Esophagus muscularis mucosa (tissue), 4 donors: Measurements from ENCODE around the gene GPRIN3. TPM values are rescaled to one million over a fixed set of nuclear protein-coding genes. Genes with fewer than 3 reads are reported as not detected.

Experiments used
- DNase-seq: peaks from one replicate; pipeline ENCODE4 v3.0.0-alpha.2; 2017; ENCODE audit errors: extremely low spot score
- H3K27ac ChIP-seq, 4 donors: fragments of 200-600 bp; sonication (generic); replicated peaks in 1 of 4; 1 replicate in 3 of 4; 2 replicates in 1 of 4; pipeline ENCODE4 v1.5.1; 2016 to 2019; ENCODE audit warnings: mild to moderate bottlenecking in 1 of 4
- H3K27me3 ChIP-seq, 4 donors: fragments of 200-600 bp; sonication (generic); one replicate each; pipeline versions ENCODE4 v1.5.1 to v1.6.0; 2016 to 2019
- H3K36me3 ChIP-seq, 4 donors: fragments of 200-600 bp; sonication (generic); one replicate each; pipeline ENCODE4 v1.5.1; 2016 to 2019
- H3K4me1 ChIP-seq, 4 donors: fragments of 200-600 bp; sonication (generic); one replicate each; pipeline ENCODE4 v1.5.1; 2016 to 2019
- H3K4me3 ChIP-seq, 4 donors: fragments of 200-600 bp; sonication (generic); 1 replicate in 2 of 4; 2 replicates in 2 of 4; pipeline ENCODE4 v1.5.1; 2016 to 2019; ENCODE audit warnings: mild to moderate bottlenecking in 4 of 4, moderate library complexity in 1 of 4
- H3K9me3 ChIP-seq, 4 donors: fragments of 200-600 bp; sonication (generic); 1 replicate in 3 of 4; 2 replicates in 1 of 4; pipeline ENCODE4 v1.5.1; 2016 to 2019
- EP300 ChIP-seq: sonication (generic); formaldehyde crosslinking; IDR thresholded peaks from one replicate; pipeline ENCODE4 v1.6.1; 2017; ENCODE audit warnings: antibody characterized with exemption
- POLR2A ChIP-seq: fragments of 450-650 bp; IDR thresholded peaks from one replicate; pipeline ENCODE4 v1.6.1; 2017; ENCODE audit warnings: antibody characterized with exemption, moderate library complexity, mild to moderate bottlenecking, low read depth
- POLR2AphosphoS5 ChIP-seq, 2 donors: sonication (generic); formaldehyde crosslinking; IDR thresholded peaks; one replicate each; pipeline ENCODE4 v1.6.1; 2017; ENCODE audit warnings: antibody characterized with exemption in 2 of 2
- WGBS: methylation state at CpG from one replicate; pipeline ENCODE4 v1.1.5; 2018; 5-methylcytosine and 5-hydroxymethylcytosine counted together
- intact Hi-C: fragments of 100-400 bp; cut with DNase I; formaldehyde crosslinking; loops from one replicate; pipeline ENCODE4 v1.15.1; 2023
- total RNA-seq, 4 donors: library from RNA; depleted of rRNA; stranded (reverse); fragments of >200 nt; gene quantifications; one replicate each; pipeline versions ENCODE4 v1.1.0 to v1.2.1, GENCODE V29; 2016
- TF ChIP-seq, protein P1 (sequence below), 3 experiments: fragments of 200-600 bp in 2 of 3; fragments of 450-650 bp in 1 of 3; sonication (generic) in 2 of 3; IDR thresholded peaks; one replicate each; pipeline ENCODE4 v1.5.1; 2017 to 2019; ENCODE audit warnings: antibody characterized with exemption in 3 of 3, mild to moderate bottlenecking in 2 of 3, moderate library complexity in 1 of 3

GPRIN3 gene
- total RNA-seq, 4 donors from 2014 or later: 2.5 to 3.6 (median 2.8) TPM

DNA sequence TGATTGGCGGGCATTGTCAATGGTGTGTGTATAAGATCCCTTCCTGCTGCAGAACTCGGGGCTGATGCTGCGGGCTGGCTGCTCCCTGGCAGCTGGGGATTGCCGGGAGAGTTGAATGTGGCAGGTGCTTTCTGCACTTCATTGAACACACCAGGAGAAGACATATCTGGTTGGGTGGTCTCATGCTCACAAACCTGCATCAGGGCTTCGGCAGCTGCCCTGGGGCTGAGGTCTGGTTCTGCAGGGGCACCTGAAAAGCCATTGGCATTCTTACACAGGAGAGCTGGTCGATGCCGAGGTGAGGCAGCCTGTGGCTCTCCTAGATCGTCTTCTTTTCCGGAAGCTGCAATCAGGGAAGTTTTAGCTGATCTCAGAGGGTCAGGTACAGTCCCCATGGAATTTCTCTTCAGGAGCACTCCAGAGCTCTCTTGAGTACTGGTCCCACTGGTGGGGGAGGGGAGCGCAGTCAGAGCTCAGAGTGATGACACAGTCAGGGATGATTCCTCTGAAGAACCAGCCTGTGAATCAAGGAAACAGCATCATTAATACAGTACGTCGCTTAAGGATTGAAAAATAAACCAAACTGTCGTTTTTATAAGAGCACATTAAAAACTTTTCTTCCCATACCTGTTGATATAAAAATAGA lies 57.8 kb downstream of the GPRIN3 start:
- WGBS: 97% methylated on average over 8 of the region's 13 CpGs
- Histone ChIP-seq H3K27me3 (no peaks in the 10 kb centered on the region), H3K9me3 (no peaks in the 10 kb centered on the region), H3K27ac (no peak overlapping the region), H3K36me3 (peaks cover 0 to 19% (median 12%) of the 10 kb centered on the region in 4 donors), H3K4me1 (no peaks in the 10 kb centered on the region), H3K4me3 (no peak overlapping the region)
- TF ChIP-seq, protein P1, sequence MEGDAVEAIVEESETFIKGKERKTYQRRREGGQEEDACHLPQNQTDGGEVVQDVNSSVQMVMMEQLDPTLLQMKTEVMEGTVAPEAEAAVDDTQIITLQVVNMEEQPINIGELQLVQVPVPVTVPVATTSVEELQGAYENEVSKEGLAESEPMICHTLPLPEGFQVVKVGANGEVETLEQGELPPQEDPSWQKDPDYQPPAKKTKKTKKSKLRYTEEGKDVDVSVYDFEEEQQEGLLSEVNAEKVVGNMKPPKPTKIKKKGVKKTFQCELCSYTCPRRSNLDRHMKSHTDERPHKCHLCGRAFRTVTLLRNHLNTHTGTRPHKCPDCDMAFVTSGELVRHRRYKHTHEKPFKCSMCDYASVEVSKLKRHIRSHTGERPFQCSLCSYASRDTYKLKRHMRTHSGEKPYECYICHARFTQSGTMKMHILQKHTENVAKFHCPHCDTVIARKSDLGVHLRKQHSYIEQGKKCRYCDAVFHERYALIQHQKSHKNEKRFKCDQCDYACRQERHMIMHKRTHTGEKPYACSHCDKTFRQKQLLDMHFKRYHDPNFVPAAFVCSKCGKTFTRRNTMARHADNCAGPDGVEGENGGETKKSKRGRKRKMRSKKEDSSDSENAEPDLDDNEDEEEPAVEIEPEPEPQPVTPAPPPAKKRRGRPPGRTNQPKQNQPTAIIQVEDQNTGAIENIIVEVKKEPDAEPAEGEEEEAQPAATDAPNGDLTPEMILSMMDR (IDR thresholded peaks at IDR 0.05): no peak
- TF ChIP-seq EP300: no peak
- no peak for TF ChIP-seq POLR2AphosphoS5 (IDR thresholded peaks at IDR 0.05)
- no peak for TF ChIP-seq POLR2A
- no peak for DNase-seq
- intact Hi-C loops: no loop called here

DNA sequence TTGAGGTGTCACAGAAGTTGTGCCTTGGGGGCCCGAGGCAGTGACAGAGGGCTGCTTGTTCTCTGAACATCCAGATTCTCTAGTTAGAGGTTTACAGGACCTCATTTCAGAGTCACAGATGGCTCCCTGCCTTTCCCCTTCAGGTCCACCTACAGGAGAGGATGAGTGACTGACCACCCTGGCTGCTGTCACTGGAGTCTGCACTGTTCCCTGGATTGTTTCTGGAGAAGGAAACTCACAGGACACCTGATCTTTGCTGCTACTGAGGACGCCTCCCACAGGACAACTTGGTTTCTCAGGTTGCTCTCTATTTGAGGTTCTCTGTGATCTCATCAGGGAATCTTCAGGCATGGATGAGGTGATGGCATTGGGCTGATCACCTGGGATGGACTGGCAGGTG lies 58.3 kb downstream of the GPRIN3 start:
- 90% methylated on average over 2 of the region's 2 CpGs for WGBS
- H3K36me3 ChIP-seq: peaks cover 0 to 19% (median 12%) of the 10 kb centered on the region in 4 donors
- intact Hi-C loops: no loop called here

DNA sequence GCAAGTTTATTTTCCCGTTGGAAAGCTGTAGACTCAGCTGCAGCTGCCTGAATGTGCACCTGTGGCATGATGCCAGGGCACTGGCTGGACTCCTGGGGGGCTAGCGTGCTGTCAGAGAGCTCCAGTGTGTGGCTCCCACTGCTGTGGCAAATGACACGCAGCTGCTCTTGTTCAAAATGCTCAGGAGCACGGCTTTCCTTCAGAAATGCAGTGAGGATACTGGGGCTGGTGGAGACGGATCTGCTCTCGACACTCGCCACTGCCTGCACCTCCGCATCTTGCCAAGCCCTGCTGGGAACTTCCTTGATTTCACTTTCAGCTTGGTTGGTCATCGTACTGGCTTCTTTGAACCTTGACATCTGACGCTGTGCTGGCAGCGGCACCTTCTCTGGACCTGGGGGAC lies 58.7 kb downstream of the GPRIN3 start:
- Histone ChIP-seq H3K4me1 (peaks cover 0 to 1% (median under 1%) of the 10 kb centered on the region in 4 donors), H3K9me3 (no peaks in the 10 kb centered on the region), H3K27me3 (no peaks in the 10 kb centered on the region), H3K36me3 (peaks cover 0 to 19% (median 12%) of the 10 kb centered on the region in 4 donors), H3K4me3 (no peak overlapping the region), H3K27ac (no peak overlapping the region)
- 93% methylated on average over 9 of the region's 11 CpGs for WGBS
- no peak for TF ChIP-seq EP300
- TF ChIP-seq POLR2A: no peak
- TF ChIP-seq POLR2AphosphoS5 (IDR thresholded peaks at IDR 0.05): no peak
- TF ChIP-seq, protein P1 (IDR thresholded peaks at IDR 0.05): no peak
- intact Hi-C loops: no loop called here
- DNase-seq: no peak

More for the DNA sequence above, 58.3 kb downstream of the GPRIN3 start:
- TF ChIP-seq EP300: no peak
- TF ChIP-seq, protein P1 (IDR thresholded peaks at IDR 0.05): no peak
- no peak for TF ChIP-seq POLR2A
- TF ChIP-seq POLR2AphosphoS5 (IDR thresholded peaks at IDR 0.05): no peak
- Histone ChIP-seq H3K4me1 (no peaks in the 10 kb centered on the region), H3K27me3 (no peaks in the 10 kb centered on the region), H3K4me3 (no peak overlapping the region), H3K9me3 (no peaks in the 10 kb centered on the region), H3K27ac (no peak overlapping the region)
- DNase-seq: no peak

DNA sequence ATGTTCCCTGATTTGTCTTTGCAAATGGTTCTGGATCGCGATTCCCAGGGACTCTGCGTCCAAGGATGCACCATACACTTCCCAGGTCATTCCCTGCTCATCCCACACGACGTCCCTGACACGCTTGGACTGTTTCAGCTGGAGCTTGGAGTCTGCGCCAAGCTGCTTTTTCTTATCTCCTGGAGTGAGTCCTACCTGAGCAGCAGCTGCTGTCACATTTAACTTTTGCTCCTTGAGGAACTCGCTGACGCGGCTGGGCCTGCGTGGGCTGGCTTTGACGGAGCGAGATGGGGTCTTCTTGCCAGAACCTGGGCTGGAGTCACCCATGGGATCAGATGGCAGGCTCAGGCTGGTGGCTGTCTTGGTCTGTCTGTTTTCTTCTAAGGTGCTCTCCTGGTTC lies 59.6 kb downstream of the GPRIN3 start:
- Histone ChIP-seq H3K27me3 (no peaks in the 10 kb centered on the region), H3K36me3 (peaks cover 0 to 19% (median 12%) of the 10 kb centered on the region in 4 donors), H3K9me3 (no peaks in the 10 kb centered on the region), H3K4me3 (no peak overlapping the region), H3K4me1 (peaks cover 5 to 11% (median 10%) of the 10 kb centered on the region in 4 donors), H3K27ac (no peak overlapping the region)
- intact Hi-C loops: no loop called here
- no peak for DNase-seq
- no peak for TF ChIP-seq EP300
- no peak for TF ChIP-seq POLR2A
- no peak for TF ChIP-seq POLR2AphosphoS5 (IDR thresholded peaks at IDR 0.05)
- TF ChIP-seq, protein P1 (IDR thresholded peaks at IDR 0.05): no peak
- WGBS: 84% methylated on average over 10 of the region's 13 CpGs
